ENCODE data around the gene STIL. TPM values are rescaled to one million over a fixed set of nuclear protein-coding genes. Genes with fewer than 3 reads are reported as not detected.
"Not testable (repeated sequence)": the region's sequence is repeated elsewhere in the genome, so short reads cannot be mapped to it uniquely, and the experiment has no call there.

Gene STIL
- polyA plus RNA-seq, 4 donors = 6.5 to 10.3 (median 9.0) TPM

GRCh38 chr1:47323599-47324031, 9.7 kb upstream of the STIL start:
- no peak for DNase-seq (ENCODE audit: low read depth in 4 of 4, low spot score in 3 of 4)

- DNase-seq (ENCODE audit: low read depth in 4 of 4, low spot score in 3 of 4) = not testable (repeated sequence)
Measured at GRCh38 chr1:47319968-47320367, 6.0 kb upstream of the STIL start.

GRCh38 chr1:47317841-47318240, 3.9 kb upstream of the STIL start:
- no peak for DNase-seq (ENCODE audit: low read depth in 4 of 4, low spot score in 3 of 4)

GRCh38 chr1:47309427-47309826, 4.5 kb downstream of the STIL start:
- no peak for DNase-seq (ENCODE audit: low read depth in 4 of 4, low spot score in 3 of 4)

GRCh38 chr1:47302472-47302871, 11.5 kb downstream of the STIL start:
- no peak for DNase-seq (ENCODE audit: low read depth in 4 of 4, low spot score in 3 of 4)

- DNase-seq (ENCODE audit: low read depth in 4 of 4, low spot score in 3 of 4) = no peak
Measured at GRCh38 chr1:47298025-47298699, 15.8 kb downstream of the STIL start.

- DNase-seq (ENCODE audit: low read depth in 4 of 4, low spot score in 3 of 4) = no peak
Measured at GRCh38 chr1:47295579-47295978, 18.4 kb downstream of the STIL start.

- DNase-seq (ENCODE audit: low read depth in 4 of 4, low spot score in 3 of 4) = not testable (repeated sequence)
Measured at GRCh38 chr1:47294863-47295262, 19.1 kb downstream of the STIL start.

GRCh38 chr1:47288116-47288515, 25.8 kb downstream of the STIL start:
- DNase-seq (ENCODE audit: low read depth in 4 of 4, low spot score in 3 of 4) = not testable (repeated sequence)

GRCh38 chr1:47280142-47280541, 33.8 kb downstream of the STIL start:
- no peak for DNase-seq (ENCODE audit: low read depth in 4 of 4, low spot score in 3 of 4)

- DNase-seq (ENCODE audit: low read depth in 4 of 4, low spot score in 3 of 4) = no peak
Measured at GRCh38 chr1:47276850-47277249, 37.1 kb downstream of the STIL start.

- DNase-seq (ENCODE audit: low read depth in 4 of 4, low spot score in 3 of 4) = not testable (repeated sequence)
Measured at GRCh38 chr1:47275811-47276210, 38.1 kb downstream of the STIL start.

GRCh38 chr1:47265529-47265928, 48.4 kb downstream of the STIL start:
- not testable (repeated sequence) for DNase-seq (ENCODE audit: low read depth in 4 of 4, low spot score in 3 of 4)

GRCh38 chr1:47262787-47263413, 51.0 kb downstream of the STIL start:
- peak in 1 of 4 donors; percentile 8 for DNase-seq (ENCODE audit: low read depth in 4 of 4, low spot score in 3 of 4)

GRCh38 chr1:47257224-47257623, 56.7 kb downstream of the STIL start:
- DNase-seq (ENCODE audit: low read depth in 4 of 4, low spot score in 3 of 4) = no peak

- DNase-seq (ENCODE audit: low read depth in 4 of 4, low spot score in 3 of 4) = no peak
Measured at GRCh38 chr1:47252795-47253194, 61.2 kb downstream of the STIL start.

GRCh38 chr1:47252369-47252768, 61.6 kb downstream of the STIL start:
- no peak for DNase-seq (ENCODE audit: low read depth in 4 of 4, low spot score in 3 of 4)

GRCh38 chr1:47249755-47250154, 64.2 kb downstream of the STIL start:
- DNase-seq (ENCODE audit: low read depth in 4 of 4, low spot score in 3 of 4) = no peak

GRCh38 chr1:47244339-47244862, 69.5 kb downstream of the STIL start:
- no peak for DNase-seq (ENCODE audit: low read depth in 4 of 4, low spot score in 3 of 4)

GRCh38 chr1:47243910-47244309, 70.0 kb downstream of the STIL start:
- DNase-seq (ENCODE audit: low read depth in 4 of 4, low spot score in 3 of 4) = no peak

- no peak for DNase-seq (ENCODE audit: low read depth in 4 of 4, low spot score in 3 of 4)
Measured at GRCh38 chr1:47241114-47242113, 72.5 kb downstream of the STIL start.
